Superior temporal gyrus (tissue), 1 donor: ENCODE data around the gene ANKS3.

ENCODE experiments used
- DNase-seq: peaks from one replicate; pipeline ENCODE4 v3.0.0-alpha.2; 2016; ENCODE audit errors: extremely low spot score

The ANKS3 gene

GRCh38 chr16:4728676-4729075 lies 5.4 kb downstream of the ANKS3 start:
- DNase-seq: no peak

DNA sequence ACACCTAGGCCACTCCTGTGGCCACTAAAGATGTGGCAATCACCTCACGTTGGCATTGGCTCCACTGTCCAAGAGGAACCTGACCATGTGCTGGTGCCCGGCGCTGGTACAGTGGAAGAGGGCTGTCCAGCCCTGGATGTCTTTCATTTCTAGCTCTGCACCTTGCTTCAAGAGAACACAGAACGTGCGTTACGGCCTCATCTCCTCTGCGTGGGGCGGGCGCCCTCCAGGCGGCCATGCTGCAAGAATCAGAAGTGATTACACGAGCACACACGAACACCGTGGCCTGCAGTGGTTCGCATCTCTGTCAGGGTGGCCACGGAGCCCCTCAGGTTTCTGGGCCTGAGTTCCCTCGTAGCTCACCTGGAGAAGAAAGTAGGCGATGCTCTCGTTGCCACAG lies 7.5 kb downstream of the ANKS3 start:
- DNase-seq: no peak

DNA sequence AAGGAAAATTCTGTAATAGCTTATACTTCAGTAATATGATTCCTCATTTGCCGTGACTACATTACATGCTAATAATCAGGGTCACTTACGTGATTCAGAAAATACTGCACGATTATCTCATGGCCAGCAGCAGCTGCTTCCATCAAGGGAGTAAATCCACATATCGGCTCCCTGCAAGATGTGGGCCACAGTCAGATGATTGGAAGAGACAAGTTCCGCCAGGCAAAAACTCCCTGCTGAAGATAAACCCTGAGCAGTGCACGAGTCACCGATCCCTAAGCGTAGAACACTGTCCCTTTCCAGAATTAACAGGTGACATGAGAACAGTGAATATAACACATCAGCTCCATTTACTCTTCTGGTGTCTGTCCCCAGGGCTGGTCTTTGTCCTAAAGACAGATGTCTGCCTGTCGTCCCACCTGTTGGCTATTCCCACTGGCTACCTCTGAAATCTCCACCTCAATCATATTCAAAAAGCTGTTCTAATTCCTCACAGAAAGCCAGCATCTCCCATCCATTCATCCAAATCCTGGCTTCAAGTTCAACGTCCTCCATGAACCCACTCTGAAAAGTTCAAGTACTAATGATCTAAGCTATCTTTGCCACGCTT lies 9.3 kb downstream of the ANKS3 start:
- DNase-seq: no peak

GRCh38 chr16:4723071-4723767 lies 10.9 kb downstream of the ANKS3 start:
- DNase-seq: no peak

DNA sequence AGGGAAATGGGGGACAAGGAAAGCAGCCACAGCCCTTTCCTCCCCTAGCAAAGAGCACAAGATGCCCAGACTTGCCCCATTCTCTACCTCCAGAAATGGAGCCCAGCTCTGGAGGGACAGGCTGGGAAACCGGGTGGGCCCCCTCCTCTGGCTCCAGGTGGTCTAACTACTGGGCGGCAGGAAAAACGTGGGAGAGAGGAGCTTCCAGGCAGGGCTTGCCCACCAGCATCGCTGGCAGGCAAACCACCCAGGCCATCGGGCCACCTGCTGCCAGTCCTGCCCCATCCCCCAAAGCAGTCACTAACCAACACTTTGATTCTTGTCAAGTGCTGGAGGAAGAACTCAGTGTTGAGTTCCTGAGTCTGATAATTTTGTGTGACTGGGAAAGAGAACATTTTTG lies 15.6 kb downstream of the ANKS3 start:
- DNase-seq: no peak

DNA sequence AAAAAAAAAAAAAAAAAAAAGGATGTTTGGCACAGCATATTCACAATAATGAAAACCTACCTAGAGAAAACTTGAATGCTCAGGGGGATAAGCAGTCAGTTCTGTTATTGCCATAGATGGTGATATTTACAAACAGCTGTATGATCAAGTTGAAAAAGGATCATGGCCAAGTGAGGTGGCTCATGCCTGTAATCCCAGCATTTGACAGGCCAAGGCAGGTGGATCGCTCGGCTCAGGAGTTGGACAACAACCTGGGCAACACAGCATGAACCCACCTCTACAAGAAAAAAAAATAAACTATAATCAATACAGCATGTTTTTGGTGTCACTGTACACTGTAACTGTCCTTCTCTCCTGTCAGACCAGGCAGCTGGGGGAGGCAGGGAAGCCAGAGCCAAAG lies 19.1 kb downstream of the ANKS3 start:
- DNase-seq: no peak

- DNase-seq: no peak
Observed at GRCh38 chr16:4713663-4714501, 20.2 kb downstream of the ANKS3 start.

DNA sequence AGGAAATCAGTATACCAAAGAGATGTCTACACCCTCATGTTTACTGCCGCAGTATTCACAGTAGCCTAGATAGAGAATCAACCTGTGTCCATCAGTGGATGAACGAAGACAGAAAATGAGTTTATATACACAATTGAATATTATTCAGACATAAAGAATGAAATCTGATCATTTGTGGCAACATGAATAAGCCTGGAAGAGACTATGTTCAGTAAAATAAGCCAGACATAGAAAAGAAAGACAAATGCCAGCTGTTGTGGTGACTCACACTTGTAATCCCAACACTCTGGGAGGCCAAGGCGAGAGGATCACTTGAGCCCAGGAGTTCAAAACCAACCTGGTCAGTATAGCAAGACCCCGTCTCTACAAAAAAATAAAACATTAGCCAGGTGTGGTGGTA lies 24.6 kb downstream of the ANKS3 start:
- no peak for DNase-seq

- peak; percentile 25 for DNase-seq
Observed at GRCh38 chr16:4706871-4707270, 27.2 kb downstream of the ANKS3 start.

GRCh38 chr16:4704913-4705312 lies 29.2 kb downstream of the ANKS3 start:
- DNase-seq: no peak

DNA sequence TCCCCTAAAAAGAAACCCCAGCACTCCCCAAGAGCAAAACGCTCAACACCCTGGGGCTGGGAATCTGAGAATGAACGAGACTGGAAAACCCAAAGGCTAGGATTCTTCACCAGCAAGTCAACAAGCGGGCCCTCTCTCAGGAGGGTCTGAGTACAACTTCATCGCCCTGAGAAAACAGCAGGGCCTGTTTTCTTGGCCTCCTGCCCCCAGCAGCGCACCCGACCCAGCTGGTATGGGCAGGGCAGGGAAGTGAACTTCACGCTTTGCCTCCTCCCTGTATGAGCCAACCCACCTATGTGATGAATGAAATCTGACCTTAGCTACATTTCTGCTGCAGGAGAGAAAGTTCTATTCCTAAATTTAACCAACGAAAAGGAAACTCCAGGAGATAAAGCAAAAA lies 29.6 kb downstream of the ANKS3 start:
- DNase-seq: no peak

DNA sequence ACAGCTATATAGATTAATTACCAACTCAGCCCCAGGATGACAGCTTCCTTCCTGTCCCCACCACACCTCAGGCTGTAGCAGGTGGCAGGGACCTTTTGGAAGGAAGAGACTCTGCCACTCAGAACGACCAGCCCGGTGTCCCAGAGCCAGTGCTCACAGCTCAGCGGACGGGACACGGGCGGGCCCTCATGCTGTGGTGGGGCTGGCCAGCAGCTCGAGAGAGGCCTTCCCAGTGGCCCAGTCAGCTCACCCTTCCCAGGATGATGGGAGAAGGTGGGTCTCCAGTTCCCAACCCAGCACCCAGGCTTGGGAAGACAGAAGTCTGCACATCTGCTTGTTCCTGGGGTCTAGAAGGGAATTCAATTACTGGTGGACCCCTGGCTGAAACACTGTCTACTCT lies 30.2 kb downstream of the ANKS3 start:
- no peak for DNase-seq

GRCh38 chr16:4702466-4702808 lies 31.6 kb downstream of the ANKS3 start:
- DNase-seq: no peak

- no peak for DNase-seq
Observed at GRCh38 chr16:4701791-4702465, 32.1 kb downstream of the ANKS3 start.

DNA sequence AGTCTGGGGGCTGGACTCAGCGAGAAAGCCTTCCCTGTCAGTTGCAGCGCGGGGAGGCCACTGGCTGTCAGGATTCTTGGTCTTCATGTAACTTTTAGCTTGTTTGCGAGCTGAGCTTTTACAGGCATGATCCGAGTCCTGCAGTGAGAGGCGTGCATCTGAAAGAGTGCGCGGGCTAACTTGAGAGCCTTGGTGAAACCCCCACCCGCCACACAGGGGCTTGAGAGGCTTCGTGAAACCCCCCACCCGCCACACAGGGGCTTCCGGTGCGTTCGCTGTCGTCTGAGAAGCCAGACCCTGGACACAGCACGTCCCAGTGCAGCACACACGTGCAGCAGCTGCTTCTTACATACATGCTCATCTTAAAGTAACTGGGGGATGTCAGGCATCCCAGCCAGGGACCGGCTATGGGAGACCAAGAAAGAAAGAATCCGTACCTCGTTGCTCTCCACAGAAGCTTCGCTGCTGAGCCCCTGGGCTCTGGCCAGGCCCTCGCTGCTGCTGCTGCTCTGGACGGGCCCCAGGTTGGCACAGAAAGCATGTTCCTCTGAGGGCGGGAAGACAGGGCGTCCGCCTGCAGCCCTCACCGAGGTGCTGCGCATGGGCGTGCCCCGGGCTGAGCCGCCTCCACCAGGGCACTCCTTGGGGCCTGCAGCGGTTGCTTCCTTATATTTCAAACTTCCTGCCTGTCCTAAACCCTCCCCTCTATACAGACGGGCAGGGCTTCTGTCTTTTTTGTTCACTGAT lies 32.9 kb downstream of the ANKS3 start:
- DNase-seq: no peak

DNA sequence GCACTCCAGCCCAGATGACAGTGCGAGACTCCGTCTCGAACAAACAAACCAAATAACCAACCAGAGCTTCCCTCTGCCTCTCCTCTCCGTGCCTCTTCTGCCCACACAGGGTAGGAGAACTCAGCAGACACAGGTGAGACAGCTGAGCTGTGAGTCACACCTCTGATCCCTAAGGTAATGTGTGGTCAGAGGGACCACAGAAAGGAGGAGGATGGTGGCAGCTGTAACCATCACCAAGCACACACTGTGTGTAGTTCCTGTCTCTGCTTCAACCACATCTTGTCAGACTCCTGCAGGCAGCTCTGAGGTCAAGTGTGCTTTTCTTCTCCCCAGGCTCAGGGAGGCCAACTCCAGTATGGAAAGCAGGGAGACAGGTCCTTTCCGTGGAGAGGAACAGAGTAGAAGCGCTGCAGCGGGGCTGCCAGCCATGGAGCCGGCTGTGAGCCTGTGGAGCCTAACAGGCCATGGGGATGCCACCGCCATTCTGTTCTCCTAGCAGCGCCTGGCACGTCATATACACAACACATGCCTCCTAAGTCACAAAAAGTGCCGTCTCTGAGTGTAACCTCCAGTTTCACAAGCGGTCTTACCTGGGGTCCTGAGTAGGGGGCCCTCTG lies 33.6 kb downstream of the ANKS3 start:
- DNase-seq: no peak

DNA sequence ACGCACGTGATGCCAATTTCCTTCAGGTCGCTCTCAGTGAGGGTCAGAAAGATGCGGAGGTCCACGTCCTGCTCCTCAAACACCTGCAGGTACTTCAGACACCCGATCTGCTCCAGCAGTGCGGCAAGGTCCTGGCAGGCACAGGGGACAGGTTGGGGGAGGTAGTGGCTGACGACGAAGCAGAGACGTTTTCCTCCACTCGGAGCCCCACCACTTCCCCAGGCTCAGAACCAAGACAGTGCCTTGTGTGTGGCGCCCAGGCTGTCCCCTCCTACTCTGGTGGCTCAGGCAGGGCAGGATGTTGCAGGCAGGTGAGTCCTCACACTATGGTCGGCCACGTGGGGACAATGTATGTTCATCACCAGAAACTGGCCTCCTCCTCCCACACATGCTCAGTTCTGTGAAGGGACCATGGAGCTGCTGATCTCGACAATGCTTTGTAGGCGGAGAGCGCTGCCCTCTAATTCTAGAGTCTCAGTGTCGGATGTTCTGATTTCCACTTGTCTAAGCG lies 35.0 kb downstream of the ANKS3 start:
- no peak for DNase-seq

GRCh38 chr16:4698321-4699045 lies 35.6 kb downstream of the ANKS3 start:
- DNase-seq: no peak

GRCh38 chr16:4697848-4698291 lies 36.2 kb downstream of the ANKS3 start:
- no peak for DNase-seq
